HepG2 (cell line): ENCODE data around the gene ENPP7. TPM values are rescaled to one million over a fixed set of nuclear protein-coding genes. Genes with fewer than 3 reads are reported as not detected.

ENCODE experiments used
- HNRNPUL1 ChIP-seq: fragments of 200-400 bp; formaldehyde crosslinking; IDR thresholded peaks from 2 replicates; pipeline ENCODE4 v1.6.1; 2017; ENCODE audit warnings: low read depth, mild to moderate bottlenecking, low read length, moderate library complexity
- HOXA5 ChIP-seq: sonication (generic); formaldehyde crosslinking; IDR thresholded peaks from 2 replicates; pipeline ENCODE4 v1.4.0; 2020; ENCODE audit warnings: missing genetic modification reagents
- MAFK ChIP-seq, 2 experiments: IDR thresholded peaks in 1 of 2; conservative IDR thresholded peaks in 1 of 2; 2 replicates each; pipeline ENCODE4 v1.6.1; 2011; ENCODE audit warnings: improper control_type of control experiment in 2 of 2, low read length in 2 of 2
- MYNN ChIP-seq: sonication (generic); formaldehyde crosslinking; IDR thresholded peaks from 2 replicates; pipeline ENCODE4 v1.4.0; 2020; ENCODE audit warnings: mild to moderate bottlenecking, low read depth, missing genetic modification reagents
- NONO ChIP-seq, 2 experiments: fragments of 450-650 bp in 1 of 2; sonication (generic) in 1 of 2; formaldehyde crosslinking in 1 of 2; IDR thresholded peaks in 1 of 2; conservative IDR thresholded peaks in 1 of 2; 2 replicates each; pipeline versions ENCODE4 v1.6.1 to v1.8.0; 2017 to 2022; ENCODE audit warnings: mild to moderate bottlenecking in 1 of 2, missing genetic modification reagents in 1 of 2, moderate library complexity in 1 of 2
- NPAS2 ChIP-seq: sonication (generic); formaldehyde crosslinking; IDR thresholded peaks from 2 replicates; pipeline ENCODE4 v1.8.0; 2022; ENCODE audit warnings: mild to moderate bottlenecking, missing genetic modification reagents, borderline replicate concordance
- PPARG ChIP-seq: conservative IDR thresholded peaks from 2 replicates; pipeline ENCODE4 v1.6.1; 2016; ENCODE audit warnings: missing biosample characterization, missing genetic modification reagents
- RCOR2 ChIP-seq: IDR thresholded peaks from 2 replicates; pipeline ENCODE4 v1.6.1; 2016; ENCODE audit warnings: missing biosample characterization, missing genetic modification reagents
- RXRB ChIP-seq: IDR thresholded peaks from 2 replicates; pipeline ENCODE4 v1.6.1; 2016; ENCODE audit warnings: borderline replicate concordance, missing genetic modification reagents, missing compliant biosample characterization
- SALL2 ChIP-seq: sonication (generic); formaldehyde crosslinking; IDR thresholded peaks from 2 replicates; pipeline ENCODE4 v1.8.1; 2023; ENCODE audit warnings: mild to moderate bottlenecking, missing genetic modification reagents, inconsistent platforms
- SPEN ChIP-seq: sonication (generic); formaldehyde crosslinking; IDR thresholded peaks from 2 replicates; pipeline ENCODE4 v1.5.1; 2020; ENCODE audit warnings: low read depth, mild to moderate bottlenecking, missing genetic modification reagents
- ZFP36L1 ChIP-seq: sonication (generic); formaldehyde crosslinking; IDR thresholded peaks from 2 replicates; pipeline ENCODE4 v1.8.0; 2022; ENCODE audit warnings: mild to moderate bottlenecking, missing genetic modification reagents, moderate library complexity
- ZNF264 ChIP-seq: sonication (generic); formaldehyde crosslinking; IDR thresholded peaks from 2 replicates; pipeline ENCODE4 v1.4.0; 2020; ENCODE audit warnings: missing genetic modification reagents
- ZNF720 ChIP-seq: sonication (generic); formaldehyde crosslinking; IDR thresholded peaks from 2 replicates; pipeline ENCODE4 v1.4.0; 2020; ENCODE audit warnings: missing genetic modification reagents
- ZNF749 ChIP-seq: sonication (generic); formaldehyde crosslinking; IDR thresholded peaks from 2 replicates; pipeline ENCODE4 v1.8.0; 2022; ENCODE audit warnings: mild to moderate bottlenecking, missing genetic modification reagents, moderate library complexity, borderline replicate concordance
- ZNF761 ChIP-seq: sonication (generic); formaldehyde crosslinking; conservative IDR thresholded peaks from 2 replicates; pipeline ENCODE4 v1.4.0; 2020; ENCODE audit warnings: mild to moderate bottlenecking, missing genetic modification reagents
- polyA plus RNA-seq, 8 experiments: library from polyadenylated mRNA; depleted of rRNA in 3 of 8; stranded (reverse) in 7 of 8; unstranded in 1 of 8; fragments of >200 nt; fragmentation: Illumina TruSeq in 4 of 8; extraction: Trizol in 4 of 8; gene quantifications; 2 replicates each; pipeline versions ENCODE4 v1.2.1 to v1.2.3, GENCODE V29; 2011 to 2016; ENCODE audit warnings: low read depth in 4 of 8, missing spikeins in 1 of 8, mixed read lengths in 1 of 8; ENCODE audit not compliant: insufficient read depth in 1 of 8
- total RNA-seq, 5 experiments: library from RNA; depleted of rRNA; stranded (reverse); fragments of >200 nt; fragmentation: Illumina TruSeq; extraction: Trizol; gene quantifications; 2 replicates each; pipeline ENCODE4 v1.2.3, GENCODE V29; 2016; ENCODE audit warnings: low read depth in 1 of 5
- TF ChIP-seq, protein P1 (sequence below): sonication (generic); formaldehyde crosslinking; IDR thresholded peaks from 2 replicates; pipeline ENCODE4 v1.5.0; 2020; ENCODE audit warnings: mild to moderate bottlenecking, missing genetic modification reagents, moderate library complexity
- TF ChIP-seq, protein P2 (sequence below): sonication (generic); formaldehyde crosslinking; IDR thresholded peaks from 2 replicates; pipeline ENCODE4 v1.4.0; 2020; ENCODE audit warnings: mild to moderate bottlenecking, missing genetic modification reagents
- TF ChIP-seq, protein P3 (sequence below): IDR thresholded peaks from 2 replicates; pipeline ENCODE4 v1.6.1; 2012; ENCODE audit warnings: low read depth, low read length, improper control_type of control experiment

Gene ENPP7
- total and polyA plus RNA-seq, 2 of the 13 experiments (the other 11 are each of a cell fraction or from before 2014, with no cell fraction given), result 1.1 to 2.2 TPM

GRCh38 chr17:79778504-79779083, 47.9 kb downstream of the ENPP7 start (continued):
- TF ChIP-seq ZNF264 (CRISPR knock-in tag) (no peak), ZNF720 (CRISPR knock-in tag) (no peak), ZFP36L1 (CRISPR knock-in tag) (no peak), ZNF761 (CRISPR knock-in tag) (no peak), HOXA5 (CRISPR knock-in tag) (0 out of 2 replicates have a peak, but pooled peaks have one; percentile 17), HNRNPUL1 (no peak), ZNF749 (CRISPR knock-in tag) (no peak), RCOR2 (CRISPR knock-in tag) (no peak), NONO (IDR thresholded peaks at IDR 0.05) (no peak), NONO (CRISPR knock-in tag; conservative IDR thresholded peaks at IDR 0.05) (no peak), PPARG (CRISPR knock-in tag) (no peak), RXRB (no peak), MAFK (conservative IDR thresholded peaks at IDR 0.05 in 1 of 2, IDR thresholded peaks at IDR 0.05 in 1 of 2; ENCODE audit: low read length in 2 of 2) (no peak), SALL2 (peak; percentile 72; the same call in 1 of the 2 replicates), MYNN (CRISPR knock-in tag) (no peak), SPEN (CRISPR knock-in tag) (no peak), NPAS2 (CRISPR knock-in tag) (no peak)
- TF ChIP-seq, protein P1, sequence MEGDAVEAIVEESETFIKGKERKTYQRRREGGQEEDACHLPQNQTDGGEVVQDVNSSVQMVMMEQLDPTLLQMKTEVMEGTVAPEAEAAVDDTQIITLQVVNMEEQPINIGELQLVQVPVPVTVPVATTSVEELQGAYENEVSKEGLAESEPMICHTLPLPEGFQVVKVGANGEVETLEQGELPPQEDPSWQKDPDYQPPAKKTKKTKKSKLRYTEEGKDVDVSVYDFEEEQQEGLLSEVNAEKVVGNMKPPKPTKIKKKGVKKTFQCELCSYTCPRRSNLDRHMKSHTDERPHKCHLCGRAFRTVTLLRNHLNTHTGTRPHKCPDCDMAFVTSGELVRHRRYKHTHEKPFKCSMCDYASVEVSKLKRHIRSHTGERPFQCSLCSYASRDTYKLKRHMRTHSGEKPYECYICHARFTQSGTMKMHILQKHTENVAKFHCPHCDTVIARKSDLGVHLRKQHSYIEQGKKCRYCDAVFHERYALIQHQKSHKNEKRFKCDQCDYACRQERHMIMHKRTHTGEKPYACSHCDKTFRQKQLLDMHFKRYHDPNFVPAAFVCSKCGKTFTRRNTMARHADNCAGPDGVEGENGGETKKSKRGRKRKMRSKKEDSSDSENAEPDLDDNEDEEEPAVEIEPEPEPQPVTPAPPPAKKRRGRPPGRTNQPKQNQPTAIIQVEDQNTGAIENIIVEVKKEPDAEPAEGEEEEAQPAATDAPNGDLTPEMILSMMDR (CRISPR knock-in tag), result no peak
- TF ChIP-seq, protein P2, sequence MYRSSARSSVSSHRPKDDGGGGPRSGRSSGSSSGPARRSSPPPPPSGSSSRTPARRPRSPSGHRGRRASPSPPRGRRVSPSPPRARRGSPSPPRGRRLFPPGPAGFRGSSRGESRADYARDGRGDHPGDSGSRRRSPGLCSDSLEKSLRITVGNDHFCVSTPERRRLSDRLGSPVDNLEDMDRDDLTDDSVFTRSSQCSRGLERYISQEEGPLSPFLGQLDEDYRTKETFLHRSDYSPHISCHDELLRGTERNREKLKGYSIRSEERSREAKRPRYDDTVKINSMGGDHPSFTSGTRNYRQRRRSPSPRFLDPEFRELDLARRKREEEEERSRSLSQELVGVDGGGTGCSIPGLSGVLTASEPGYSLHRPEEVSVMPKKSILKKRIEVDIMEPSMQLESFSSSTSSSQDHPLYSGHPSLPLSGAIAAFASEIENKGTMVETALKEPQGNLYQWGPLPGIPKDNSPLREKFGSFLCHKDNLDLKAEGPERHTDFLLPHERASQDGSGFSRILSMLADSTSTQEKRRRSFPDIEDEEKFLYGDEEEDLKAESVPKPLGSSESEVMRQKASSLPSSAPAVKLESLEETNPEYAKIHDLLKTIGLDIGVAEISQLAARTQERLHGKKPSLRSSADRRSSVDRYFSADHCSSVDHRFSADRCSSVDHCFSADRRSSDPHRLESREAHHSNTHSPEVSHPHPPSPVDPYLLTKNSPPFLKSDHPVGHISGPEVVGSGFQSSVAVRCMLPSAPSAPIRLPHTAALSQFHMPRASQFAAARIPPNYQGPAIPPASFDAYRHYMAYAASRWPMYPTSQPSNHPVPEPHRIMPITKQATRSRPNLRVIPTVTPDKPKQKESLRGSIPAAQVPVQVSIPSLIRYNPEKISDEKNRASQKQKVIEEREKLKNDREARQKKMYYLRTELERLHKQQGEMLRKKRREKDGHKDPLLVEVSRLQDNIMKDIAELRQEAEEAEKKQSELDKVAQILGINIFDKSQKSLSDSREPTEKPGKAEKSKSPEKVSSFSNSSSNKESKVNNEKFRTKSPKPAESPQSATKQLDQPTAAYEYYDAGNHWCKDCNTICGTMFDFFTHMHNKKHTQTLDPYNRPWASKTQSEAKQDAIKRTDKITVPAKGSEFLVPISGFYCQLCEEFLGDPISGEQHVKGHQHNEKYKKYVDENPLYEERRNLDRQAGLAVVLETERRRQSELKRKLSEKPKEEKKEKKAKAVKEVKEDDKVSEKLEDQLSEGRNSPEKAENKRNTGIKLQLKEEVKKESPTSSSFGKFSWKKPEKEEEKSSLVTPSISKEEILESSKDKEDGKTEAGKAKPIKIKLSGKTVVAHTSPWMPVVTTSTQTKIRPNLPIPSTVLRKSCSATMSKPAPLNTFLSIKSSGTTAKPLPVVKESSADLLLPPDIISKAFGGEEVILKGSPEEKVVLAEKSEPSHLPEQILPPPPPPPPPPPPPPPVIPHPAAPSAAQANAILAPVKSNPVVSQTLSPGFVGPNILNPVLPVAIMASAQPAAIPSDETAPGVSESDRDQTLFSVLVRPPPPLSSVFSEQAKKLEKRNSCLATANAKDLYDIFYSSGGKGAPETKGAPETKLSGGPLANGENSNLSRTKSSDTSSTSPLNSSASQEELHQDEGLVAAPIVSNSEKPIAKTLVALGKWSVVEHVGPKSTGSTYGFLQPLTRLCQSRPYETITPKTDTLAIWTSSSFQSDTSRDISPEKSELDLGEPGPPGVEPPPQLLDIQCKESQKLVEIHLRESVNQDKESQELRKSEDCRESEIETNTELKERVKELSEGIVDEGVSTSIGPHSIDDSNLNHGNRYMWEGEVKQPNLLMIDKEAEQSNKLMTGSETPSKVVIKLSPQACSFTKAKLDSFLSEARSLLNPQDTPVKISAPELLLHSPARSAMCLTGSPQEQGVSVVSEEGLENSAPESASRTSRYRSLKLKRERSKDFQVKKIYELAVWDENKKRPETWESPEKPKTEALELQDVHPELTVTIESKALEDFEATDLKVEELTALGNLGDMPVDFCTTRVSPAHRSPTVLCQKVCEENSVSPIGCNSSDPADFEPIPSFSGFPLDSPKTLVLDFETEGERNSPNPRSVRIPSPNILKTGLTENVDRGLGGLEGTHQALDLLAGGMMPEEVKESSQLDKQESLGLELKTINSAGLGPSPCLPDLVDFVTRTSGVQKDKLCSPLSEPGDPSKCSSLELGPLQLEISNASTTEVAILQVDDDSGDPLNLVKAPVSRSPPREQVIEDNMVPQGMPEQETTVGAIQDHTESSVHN (CRISPR knock-in tag), result no peak
- TF ChIP-seq, protein P3, sequence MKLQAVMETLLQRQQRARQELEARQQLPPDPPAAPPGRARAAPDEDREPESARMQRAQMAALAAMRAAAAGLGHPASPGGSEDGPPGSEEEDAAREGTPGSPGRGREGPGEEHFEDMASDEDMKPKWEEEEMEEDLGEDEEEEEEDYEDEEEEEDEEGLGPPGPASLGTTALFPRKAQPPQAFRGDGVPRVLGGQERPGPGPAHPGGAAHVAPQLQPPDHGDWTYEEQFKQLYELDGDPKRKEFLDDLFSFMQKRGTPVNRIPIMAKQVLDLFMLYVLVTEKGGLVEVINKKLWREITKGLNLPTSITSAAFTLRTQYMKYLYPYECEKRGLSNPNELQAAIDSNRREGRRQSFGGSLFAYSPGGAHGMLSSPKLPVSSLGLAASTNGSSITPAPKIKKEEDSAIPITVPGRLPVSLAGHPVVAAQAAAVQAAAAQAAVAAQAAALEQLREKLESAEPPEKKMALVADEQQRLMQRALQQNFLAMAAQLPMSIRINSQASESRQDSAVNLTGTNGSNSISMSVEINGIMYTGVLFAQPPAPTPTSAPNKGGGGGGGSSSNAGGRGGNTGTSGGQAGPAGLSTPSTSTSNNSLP, result no peak
